Tibial nerve (tissue), 3 donors: ENCODE measurements around the gene CYP2D6.

Experiments used
- POLR2A ChIP-seq, 2 donors: fragments of 450-650 bp; IDR thresholded peaks; one replicate each; pipeline ENCODE4 v1.6.1; 2017; ENCODE audit warnings: antibody characterized with exemption in 2 of 2, mild to moderate bottlenecking in 2 of 2, moderate library complexity in 2 of 2
- TF ChIP-seq, protein P1 (sequence below), 5 experiments: fragments of 200-600 bp in 3 of 5; fragments of 450-650 bp in 2 of 5; sonication (generic) in 3 of 5; IDR thresholded peaks; one replicate each; pipeline ENCODE4 v1.5.1; 2016 to 2019; ENCODE audit warnings: antibody characterized with exemption in 5 of 5, mild to moderate bottlenecking in 3 of 5, moderate library complexity in 2 of 5

DNA sequence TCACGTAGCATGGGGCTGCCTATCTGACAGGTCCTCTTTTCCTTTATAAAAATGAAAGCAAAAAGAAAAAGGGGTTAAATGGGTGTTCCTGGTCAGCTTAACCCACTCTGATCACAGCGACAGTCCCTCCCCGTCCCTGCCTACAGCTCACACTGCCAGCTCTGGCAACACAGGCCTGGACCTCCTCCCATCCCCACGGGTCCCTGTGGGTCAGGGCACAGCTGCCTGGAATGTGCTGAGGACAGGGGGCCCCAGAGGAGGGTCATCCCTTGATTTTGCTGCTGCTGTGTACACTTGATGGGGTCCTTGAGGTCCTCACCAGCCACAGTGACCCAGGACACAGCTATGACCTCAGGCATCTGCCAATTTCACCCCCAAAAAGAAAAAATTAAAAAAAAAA, 29.6 kb upstream of the CYP2D6 start:
- TF ChIP-seq, protein P1, sequence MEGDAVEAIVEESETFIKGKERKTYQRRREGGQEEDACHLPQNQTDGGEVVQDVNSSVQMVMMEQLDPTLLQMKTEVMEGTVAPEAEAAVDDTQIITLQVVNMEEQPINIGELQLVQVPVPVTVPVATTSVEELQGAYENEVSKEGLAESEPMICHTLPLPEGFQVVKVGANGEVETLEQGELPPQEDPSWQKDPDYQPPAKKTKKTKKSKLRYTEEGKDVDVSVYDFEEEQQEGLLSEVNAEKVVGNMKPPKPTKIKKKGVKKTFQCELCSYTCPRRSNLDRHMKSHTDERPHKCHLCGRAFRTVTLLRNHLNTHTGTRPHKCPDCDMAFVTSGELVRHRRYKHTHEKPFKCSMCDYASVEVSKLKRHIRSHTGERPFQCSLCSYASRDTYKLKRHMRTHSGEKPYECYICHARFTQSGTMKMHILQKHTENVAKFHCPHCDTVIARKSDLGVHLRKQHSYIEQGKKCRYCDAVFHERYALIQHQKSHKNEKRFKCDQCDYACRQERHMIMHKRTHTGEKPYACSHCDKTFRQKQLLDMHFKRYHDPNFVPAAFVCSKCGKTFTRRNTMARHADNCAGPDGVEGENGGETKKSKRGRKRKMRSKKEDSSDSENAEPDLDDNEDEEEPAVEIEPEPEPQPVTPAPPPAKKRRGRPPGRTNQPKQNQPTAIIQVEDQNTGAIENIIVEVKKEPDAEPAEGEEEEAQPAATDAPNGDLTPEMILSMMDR (IDR thresholded peaks at IDR 0.05) = no peak
- no peak for TF ChIP-seq POLR2A (IDR thresholded peaks at IDR 0.05)
